Hepatocyte (in vitro differentiated cells): ENCODE results near the gene ASB8. TPM values are rescaled to one million over a fixed set of nuclear protein-coding genes. Genes with fewer than 3 reads are reported as not detected.

Source experiments
- DNase-seq: peaks from one replicate; pipeline ENCODE4 v3.0.0-alpha.2; 2016; ENCODE audit warnings: low spot score
- H2AFZ ChIP-seq: fragments of 200-600 bp; sonication (generic); 2 replicates; pipeline ENCODE4 v1.6.0; 2016; ENCODE audit warnings: antibody characterized with exemption, mild to moderate bottlenecking
- H3K27ac ChIP-seq: fragments of 200-600 bp; sonication (generic); 2 replicates; pipeline ENCODE4 v1.5.1; 2016; ENCODE audit warnings: mild to moderate bottlenecking
- H3K27me3 ChIP-seq: fragments of 200-600 bp; sonication (generic); 2 replicates; pipeline ENCODE4 v1.6.1; 2016
- H3K36me3 ChIP-seq: fragments of 200-600 bp; sonication (generic); replicated peaks from 2 replicates; pipeline ENCODE4 v1.5.1; 2016; ENCODE audit warnings: low read depth; ENCODE audit not compliant: insufficient read depth
- H3K4me1 ChIP-seq: fragments of 200-600 bp; sonication (generic); 2 replicates; pipeline ENCODE4 v1.5.1; 2016; ENCODE audit warnings: mild to moderate bottlenecking, moderate library complexity; ENCODE audit not compliant: insufficient read depth
- H3K4me2 ChIP-seq: fragments of 200-600 bp; sonication (generic); 2 replicates; pipeline ENCODE4 v1.6.0; 2016
- H3K4me3 ChIP-seq: fragments of 200-600 bp; sonication (generic); 2 replicates; pipeline ENCODE4 v1.5.1; 2016; ENCODE audit warnings: mild to moderate bottlenecking
- H3K79me2 ChIP-seq: fragments of 200-600 bp; sonication (generic); 2 replicates; pipeline ENCODE4 v1.6.0; 2017; ENCODE audit warnings: mild to moderate bottlenecking
- H3K9me2 ChIP-seq: fragments of 200-600 bp; sonication (generic); replicated peaks from 2 replicates; pipeline ENCODE4 v1.6.0; 2017; ENCODE audit warnings: mild to moderate bottlenecking; ENCODE audit not compliant: insufficient read depth
- H3K9me3 ChIP-seq: fragments of 200-600 bp; sonication (generic); 2 replicates; pipeline ENCODE4 v1.5.1; 2016; ENCODE audit warnings: low read depth, mild to moderate bottlenecking
- H4K20me1 ChIP-seq: fragments of 200-600 bp; sonication (generic); 2 replicates; pipeline ENCODE4 v1.6.0; 2016; ENCODE audit warnings: mild to moderate bottlenecking; ENCODE audit not compliant: insufficient read depth, poor library complexity, severe bottlenecking
- CTCF ChIP-seq: fragments of 200-600 bp; sonication (generic); IDR thresholded peaks from 2 replicates; pipeline ENCODE4 v1.5.1; 2016; ENCODE audit warnings: antibody characterized with exemption, mild to moderate bottlenecking; ENCODE audit not compliant: poor library complexity
- EZH2 ChIP-seq: fragments of 200-600 bp; sonication (generic); IDR thresholded peaks from 2 replicates; pipeline ENCODE4 v1.6.1; 2016; ENCODE audit warnings: antibody characterized with exemption, mild to moderate bottlenecking, borderline replicate concordance
- EZH2phosphoT487 ChIP-seq: fragments of 200-600 bp; sonication (generic); IDR thresholded peaks from one replicate; pipeline ENCODE4 v1.6.1; 2018; ENCODE audit warnings: antibody characterized with exemption, mild to moderate bottlenecking, low read depth, moderate library complexity; ENCODE audit not compliant: unreplicated experiment, severe bottlenecking
- WGBS: methylation state at CpG from one replicate; pipeline ENCODE4 v1.1.6; 2016; ENCODE audit warnings: low lambda C conversion rate; ENCODE audit errors: missing lambda C conversion rate; 5-methylcytosine and 5-hydroxymethylcytosine counted together
- polyA plus RNA-seq: library from polyadenylated mRNA; unstranded; fragments of >200 nt; fragmentation: Nextera tagmentation; extraction: Ambion mirVana; gene quantifications from 2 replicates; pipeline ENCODE4 v1.2.1, GENCODE V29; 2016
- total RNA-seq: library from RNA; depleted of rRNA; stranded (reverse); fragments of >200 nt; gene quantifications from 2 replicates; pipeline ENCODE4 v1.2.3, GENCODE V29; 2014

ASB8 gene
- total and polyA plus RNA-seq, 2 experiments from 2014 or later: 27.2 to 29.0 TPM

- Histone ChIP-seq H3K9me3 (no peaks in the 10 kb centered on the region), H3K9me2 (no peaks in the 10 kb centered on the region), H3K36me3 (no peaks in the 10 kb centered on the region), H3K4me1 (no peaks in the 10 kb centered on the region), H3K79me2 (no peaks in the 10 kb centered on the region), H4K20me1 (no peaks in the 10 kb centered on the region), H3K27me3 (no peaks in the 10 kb centered on the region), H2AFZ (no peak overlapping the region), H3K4me3 (no peak overlapping the region), H3K4me2 (no peak overlapping the region), H3K27ac (no peak overlapping the region)
- no peak for DNase-seq
- no peak for TF ChIP-seq EZH2phosphoT487
- no peak for TF ChIP-seq CTCF
- no peak for TF ChIP-seq EZH2
- WGBS: 83% methylated on average over 7 of the region's 7 CpGs
These were observed 14.3 kb downstream of the ASB8 start for GRCh38 chr12:48142818-48143674.

DNA sequence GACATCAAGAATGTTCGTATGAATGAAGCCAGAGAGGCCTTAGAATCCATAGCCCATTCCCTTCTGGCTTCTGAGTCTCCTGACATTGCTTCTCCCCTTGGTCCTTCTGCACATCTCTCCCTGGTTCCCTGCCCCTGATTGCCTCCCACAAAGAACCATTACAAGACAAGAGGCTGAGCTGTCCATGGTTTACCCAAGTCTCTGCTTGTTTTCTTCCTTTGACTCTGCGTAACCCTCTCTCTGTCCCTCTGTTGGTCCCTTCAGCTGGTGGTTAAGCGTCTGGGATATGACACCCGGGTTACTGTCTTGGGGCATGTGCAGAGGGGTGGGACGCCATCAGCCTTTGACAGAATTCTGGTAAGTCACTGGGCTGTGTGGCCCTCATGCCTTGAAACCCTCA is 22.3 kb downstream of the ASB8 start:
- Histone ChIP-seq H3K4me2 (no peak overlapping the region), H3K9me3 (no peaks in the 10 kb centered on the region), H3K27me3 (no peaks in the 10 kb centered on the region), H2AFZ (no peak overlapping the region), H3K4me3 (no peak overlapping the region), H3K79me2 (no peaks in the 10 kb centered on the region), H4K20me1 (no peaks in the 10 kb centered on the region), H3K4me1 (no peaks in the 10 kb centered on the region), H3K36me3 (peaks cover 6% of the 10 kb centered on the region), H3K27ac (no peak overlapping the region), H3K9me2 (no peaks in the 10 kb centered on the region)
- 97% methylated on average over 5 of the region's 5 CpGs for WGBS
- no peak for DNase-seq
- TF ChIP-seq EZH2 (no peak), CTCF (no peak), EZH2phosphoT487 (no peak)

DNA sequence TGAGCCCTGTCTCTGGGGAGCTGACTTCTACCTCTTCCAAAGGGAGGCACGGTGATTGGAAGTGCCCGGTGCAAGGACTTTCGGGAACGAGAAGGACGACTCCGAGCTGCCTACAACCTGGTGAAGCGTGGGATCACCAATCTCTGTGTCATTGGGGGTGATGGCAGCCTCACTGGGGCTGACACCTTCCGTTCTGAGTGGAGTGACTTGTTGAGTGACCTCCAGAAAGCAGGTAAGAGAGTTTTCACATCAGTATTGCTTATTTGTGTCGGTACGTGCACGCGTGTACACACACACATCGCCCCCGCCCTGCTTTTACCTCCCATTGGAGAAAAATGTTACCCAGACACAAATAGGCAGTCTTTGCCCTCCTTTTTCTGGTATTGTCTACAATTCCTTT is 24.5 kb downstream of the ASB8 start:
- no peak for DNase-seq
- no peaks in the 10 kb centered on the region for H3K4me1 ChIP-seq
- no peak overlapping the region for H2AFZ ChIP-seq
- no peak overlapping the region for H3K4me2 ChIP-seq
- H3K4me3 ChIP-seq: no peak overlapping the region
- H3K9me2 ChIP-seq: no peaks in the 10 kb centered on the region
- no peaks in the 10 kb centered on the region for H4K20me1 ChIP-seq
- TF ChIP-seq EZH2 (no peak), EZH2phosphoT487 (no peak), CTCF (no peak)
- H3K27ac ChIP-seq: no peak overlapping the region
- 93% methylated on average over 14 of the region's 14 CpGs for WGBS
- no peaks in the 10 kb centered on the region for H3K9me3 ChIP-seq
- no peaks in the 10 kb centered on the region for H3K79me2 ChIP-seq
- H3K27me3 ChIP-seq: no peaks in the 10 kb centered on the region
- H3K36me3 ChIP-seq: peaks cover 6% of the 10 kb centered on the region
